Raji (cell line): Measurements from ENCODE around the gene PCDHGB1.

Source experiments
- POLR2A ChIP-seq: IDR thresholded peaks from 2 replicates; pipeline ENCODE4 v1.6.1; 2011; ENCODE audit warnings: low read depth, low read length, control low read depth; ENCODE audit not compliant: insufficient read depth

The PCDHGB1 gene

GRCh38 chr5:141349917-141350619 is at the start of gene PCDHGB1:
TSS of gene PCDHGB1 (plus strand) at chr5:141350099. CDS start at chr5:141350261, 162 bp downstream.
- TF ChIP-seq POLR2A, result peak; percentile 47; the same call in 1 of the 2 replicates

- TF ChIP-seq POLR2A, result no peak
Observed at GRCh38 chr5:141303756-141304155, 46.1 kb upstream of the PCDHGB1 start, which contains the start of gene SLC25A2. TSS of gene SLC25A2 (minus strand) at chr5:141304049. CDS start at chr5:141303865, 184 bp downstream.

- no peak for TF ChIP-seq POLR2A
Observed at GRCh38 chr5:141306630-141307029, 43.3 kb upstream of the PCDHGB1 start.

DNA sequence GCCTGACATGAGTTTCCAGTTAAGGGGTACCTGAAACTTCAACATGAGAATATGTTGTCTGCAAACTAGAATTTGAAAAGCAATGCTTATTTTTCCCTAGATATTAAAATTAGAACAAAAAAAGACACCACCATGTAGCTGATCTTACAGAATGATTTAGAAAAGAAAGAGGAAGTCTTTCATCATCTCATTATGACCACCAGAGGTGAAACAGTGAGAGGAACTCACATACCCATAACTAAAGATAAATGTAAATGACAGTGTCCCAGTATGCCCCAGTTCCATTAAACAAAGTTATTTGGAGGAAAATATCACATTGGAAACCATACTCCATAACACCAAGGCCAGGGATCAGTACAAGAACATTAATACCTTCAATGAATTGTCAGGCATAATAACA is 36.2 kb upstream of the PCDHGB1 start:
- TF ChIP-seq POLR2A, result no peak

DNA sequence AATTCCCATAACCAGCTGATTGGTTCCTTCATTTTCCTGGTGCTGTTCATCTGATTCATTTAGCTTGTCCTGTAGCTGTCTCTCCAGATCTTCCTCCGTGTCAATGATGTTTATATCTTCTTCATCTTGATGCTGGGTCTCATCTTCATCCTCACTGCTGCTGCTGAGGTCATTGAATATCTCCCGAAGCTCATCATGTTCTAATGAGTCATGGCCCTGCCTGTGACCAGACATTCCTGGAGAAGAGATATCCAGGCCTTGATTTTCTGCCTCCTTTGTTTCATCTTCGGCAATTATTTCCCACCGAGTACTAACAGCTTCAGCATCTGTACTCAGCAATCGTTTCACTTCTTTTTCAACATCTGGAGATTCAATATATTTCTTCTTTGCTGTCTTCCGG is 30.7 kb upstream of the PCDHGB1 start:
- TF ChIP-seq POLR2A, result no peak

GRCh38 chr5:141319699-141320098 is 30.2 kb upstream of the PCDHGB1 start:
- TF ChIP-seq POLR2A, result no peak

DNA sequence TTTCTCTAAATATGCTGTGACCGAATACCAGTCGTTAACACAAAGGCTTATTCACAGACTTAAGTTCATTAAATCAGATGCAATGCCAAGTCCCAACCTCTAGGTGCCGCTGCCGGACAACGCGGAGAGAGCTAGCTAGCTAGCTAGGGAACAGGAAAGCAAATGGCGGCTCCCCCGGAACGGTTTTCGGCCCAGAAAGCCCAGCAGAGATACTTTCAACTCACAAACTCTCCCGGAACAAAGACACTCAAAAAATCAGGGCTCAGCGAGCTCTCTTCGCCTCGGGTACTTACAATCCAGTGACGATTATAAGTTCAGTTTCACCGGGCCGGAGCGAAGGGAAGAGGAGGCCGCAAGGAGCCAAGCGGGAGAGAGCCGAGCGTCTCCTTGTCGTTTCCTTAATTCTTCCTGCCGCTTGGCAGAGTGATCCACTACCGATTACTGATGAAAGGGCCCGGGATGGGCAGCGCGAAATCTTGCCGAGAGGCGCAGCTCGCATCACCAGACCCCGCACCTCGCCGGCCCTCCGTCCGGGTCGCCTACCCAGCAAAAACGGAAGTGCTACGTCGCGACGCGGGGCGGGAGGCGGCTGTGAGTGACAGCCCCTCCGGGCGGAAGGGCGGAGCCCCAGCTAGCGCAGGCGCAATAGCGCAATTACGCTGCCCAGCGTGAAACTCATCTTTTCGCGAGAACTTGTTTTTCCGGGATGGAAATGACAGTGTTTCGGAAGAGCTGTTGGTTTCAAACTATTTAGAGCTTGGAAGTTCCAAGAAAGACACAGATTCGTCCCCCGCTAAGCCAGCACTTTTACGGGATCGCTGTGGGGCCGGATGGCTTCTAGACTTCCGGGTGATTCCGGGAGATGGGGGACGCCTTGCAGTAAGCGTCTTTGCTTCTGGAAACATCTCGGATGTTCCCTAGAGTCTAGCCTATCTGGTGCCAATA is 29.4 kb upstream of the PCDHGB1 start, which contains the start of gene TAF7:
TAF7 (minus strand) TSS at position 560 of the 945 bp plus-strand sequence. CDS start 740 bp downstream, outside the sequence.
- TF ChIP-seq POLR2A, result peak; percentile 97

- no peak for TF ChIP-seq POLR2A
Observed at GRCh38 chr5:141322261-141322660, 27.6 kb upstream of the PCDHGB1 start.

GRCh38 chr5:141326088-141326854 is 23.6 kb upstream of the PCDHGB1 start:
- TF ChIP-seq POLR2A, result no peak

DNA sequence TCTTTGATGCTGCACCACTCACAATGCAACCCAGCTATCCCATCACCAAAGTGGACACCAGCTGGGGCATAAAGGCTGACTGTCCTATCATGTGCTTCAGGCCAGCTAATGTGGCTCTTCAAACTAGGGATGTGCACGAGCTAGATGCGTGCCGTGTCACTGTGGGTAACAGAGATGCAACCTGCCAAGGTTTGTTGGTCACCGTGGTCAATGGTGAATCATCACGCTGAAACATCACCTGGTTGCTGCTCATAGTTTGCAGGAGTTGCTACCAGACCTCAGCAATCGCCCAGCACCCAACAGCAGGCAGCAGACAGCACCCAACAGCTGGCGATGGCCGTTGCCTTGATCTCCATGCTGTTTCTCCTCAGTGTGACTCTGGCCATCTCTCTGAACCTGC is 21.7 kb upstream of the PCDHGB1 start:
- no peak for TF ChIP-seq POLR2A

DNA sequence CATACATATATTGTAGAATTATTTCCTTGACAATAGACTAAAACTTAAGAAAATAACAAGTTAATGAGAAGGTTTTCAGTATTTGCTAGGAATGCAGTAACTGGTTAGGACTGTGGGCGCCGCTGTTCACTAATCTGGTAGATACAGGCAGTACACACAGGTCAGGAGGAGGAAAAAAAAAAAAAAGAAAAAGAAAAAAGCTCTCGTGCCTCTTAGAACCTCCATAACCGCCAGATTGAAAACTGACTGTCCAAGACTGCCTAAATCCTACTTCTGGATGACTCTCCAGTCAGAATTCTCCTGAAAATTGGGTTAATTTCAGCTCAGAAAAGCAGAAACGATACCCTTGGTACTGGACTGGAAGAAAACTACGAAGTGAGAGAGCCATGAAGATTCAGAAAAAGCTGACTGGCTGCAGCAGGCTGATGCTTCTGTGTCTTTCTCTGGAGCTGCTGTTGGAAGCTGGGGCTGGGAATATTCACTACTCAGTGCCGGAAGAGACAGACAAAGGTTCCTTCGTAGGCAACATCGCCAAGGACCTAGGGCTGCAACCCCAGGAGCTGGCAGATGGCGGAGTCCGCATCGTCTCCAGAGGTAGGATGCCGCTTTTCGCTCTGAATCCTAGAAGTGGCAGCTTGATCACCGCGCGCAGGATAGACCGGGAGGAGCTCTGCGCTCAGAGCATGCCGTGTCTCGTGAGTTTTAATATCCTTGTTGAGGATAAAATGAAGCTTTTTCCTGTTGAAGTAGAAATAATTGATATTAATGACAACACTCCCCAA is 19.4 kb upstream of the PCDHGB1 start, which contains the start of gene PCDHGA1:
PCDHGA1 (plus strand) TSS at position 216 of the 782 bp plus-strand sequence.
- TF ChIP-seq POLR2A, result no peak

DNA sequence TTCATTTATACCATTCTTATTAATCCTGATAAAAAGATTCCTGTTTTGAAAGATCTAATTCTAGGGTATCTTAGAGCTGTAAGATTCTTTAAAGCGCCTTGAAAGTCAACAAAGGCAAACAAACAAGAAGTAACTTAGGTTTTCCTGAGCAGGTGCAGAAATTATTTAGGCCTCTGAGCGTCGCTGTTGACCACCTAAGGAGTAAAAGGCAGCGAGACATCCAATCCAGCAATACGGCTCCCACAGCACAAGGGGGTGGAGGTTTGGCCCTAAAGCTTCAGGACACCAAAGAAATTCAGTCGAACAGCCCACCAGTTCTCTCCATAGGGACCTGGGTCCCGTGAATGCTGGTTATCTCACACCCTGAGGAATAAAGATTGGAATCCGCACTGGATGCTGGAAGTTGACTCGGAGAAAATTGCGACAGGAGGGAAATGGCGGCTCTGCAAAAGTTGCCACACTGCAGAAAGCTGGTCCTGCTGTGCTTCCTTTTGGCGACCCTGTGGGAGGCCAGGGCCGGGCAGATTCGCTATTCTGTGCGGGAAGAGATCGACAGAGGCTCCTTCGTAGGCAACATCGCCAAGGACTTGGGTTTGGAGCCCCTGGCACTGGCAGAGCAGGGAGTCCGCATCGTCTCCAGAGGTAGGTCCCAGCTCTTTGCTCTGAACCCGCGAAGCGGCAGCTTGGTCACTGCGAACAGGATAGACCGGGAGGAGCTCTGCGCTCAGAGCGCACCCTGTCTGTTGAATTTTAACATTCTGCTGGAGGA is 11.2 kb upstream of the PCDHGB1 start, which contains the start of gene PCDHGA2:
PCDHGA2 (plus strand) TSS at position 223 of the 769 bp plus-strand sequence.
- TF ChIP-seq POLR2A, result no peak

DNA sequence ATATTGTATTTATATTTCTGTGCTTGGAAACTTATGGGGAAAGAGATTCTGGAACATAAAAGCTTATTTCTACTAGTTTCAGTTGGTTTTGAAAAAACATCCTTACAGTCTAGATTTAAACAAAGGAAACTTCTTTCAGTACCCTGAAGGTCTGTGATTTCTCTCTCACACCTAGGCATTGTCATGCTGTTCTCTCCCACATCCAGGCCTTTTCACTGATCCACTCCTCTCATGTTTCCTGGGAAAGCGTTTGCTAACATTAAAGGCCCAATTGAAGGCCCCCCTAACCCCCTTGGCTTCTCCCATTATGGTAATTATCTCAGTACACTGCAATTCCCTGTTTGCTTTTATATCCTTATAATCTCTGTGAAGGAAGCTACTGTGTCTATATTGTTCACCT is 7.1 kb upstream of the PCDHGB1 start:
- no peak for TF ChIP-seq POLR2A
